IPS-18c (cell line): ENCODE data around the gene TNFRSF18.

ENCODE experiments used
- H3K4me3 ChIP-seq: 2 replicates; pipeline ENCODE4 v1.7.0; 2013; ENCODE audit warnings: low read depth, mild to moderate bottlenecking, low read length, moderate library complexity; ENCODE audit not compliant: insufficient read depth
- H3K9me3 ChIP-seq: one replicate; pipeline ENCODE4 v1.6.1; 2013; ENCODE audit warnings: mild to moderate bottlenecking, low read length, moderate library complexity; ENCODE audit not compliant: control insufficient read depth, insufficient read depth

The TNFRSF18 gene

DNA sequence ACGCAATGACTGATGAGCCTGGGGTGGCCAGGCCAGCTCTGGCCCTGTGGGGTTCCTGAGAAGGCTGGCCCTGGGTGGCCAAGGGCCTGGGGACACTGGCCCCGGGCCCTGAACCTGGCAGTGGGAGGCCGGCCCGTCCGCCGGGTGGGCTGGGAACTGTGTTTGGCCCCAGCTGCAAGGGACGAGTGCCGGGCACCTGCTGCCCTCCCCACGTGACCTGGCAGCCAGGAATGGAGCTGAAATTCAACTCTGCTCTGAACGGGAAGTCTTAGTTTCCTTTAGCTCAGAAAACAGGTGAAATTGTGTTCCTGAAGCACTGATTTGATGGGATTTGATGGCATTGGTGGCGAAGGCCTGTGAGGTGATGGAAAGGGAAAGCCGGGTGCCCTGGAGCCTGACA lies 40.9 kb downstream of the TNFRSF18 start:
- Histone ChIP-seq H3K9me3 (no peaks in the 10 kb centered on the region), H3K4me3 (no peak overlapping the region)

GRCh38 chr1:1164701-1165451 lies 41.5 kb downstream of the TNFRSF18 start:
- H3K4me3 ChIP-seq = no peak overlapping the region
- H3K9me3 ChIP-seq = no peaks in the 10 kb centered on the region

- Histone ChIP-seq H3K9me3 (no peaks in the 10 kb centered on the region), H3K4me3 (no peak overlapping the region)
Measured at GRCh38 chr1:1164361-1164700, 42.1 kb downstream of the TNFRSF18 start.

- H3K4me3 ChIP-seq = no peak overlapping the region
Measured at GRCh38 chr1:1163538-1164070, 42.8 kb downstream of the TNFRSF18 start.

GRCh38 chr1:1162597-1163537 lies 43.5 kb downstream of the TNFRSF18 start:
- no peaks in the 10 kb centered on the region for H3K9me3 ChIP-seq
- no peak overlapping the region for H3K4me3 ChIP-seq

More at GRCh38 chr1:1163538-1164070, 42.8 kb downstream of the TNFRSF18 start:
- no peaks in the 10 kb centered on the region for H3K9me3 ChIP-seq

DNA sequence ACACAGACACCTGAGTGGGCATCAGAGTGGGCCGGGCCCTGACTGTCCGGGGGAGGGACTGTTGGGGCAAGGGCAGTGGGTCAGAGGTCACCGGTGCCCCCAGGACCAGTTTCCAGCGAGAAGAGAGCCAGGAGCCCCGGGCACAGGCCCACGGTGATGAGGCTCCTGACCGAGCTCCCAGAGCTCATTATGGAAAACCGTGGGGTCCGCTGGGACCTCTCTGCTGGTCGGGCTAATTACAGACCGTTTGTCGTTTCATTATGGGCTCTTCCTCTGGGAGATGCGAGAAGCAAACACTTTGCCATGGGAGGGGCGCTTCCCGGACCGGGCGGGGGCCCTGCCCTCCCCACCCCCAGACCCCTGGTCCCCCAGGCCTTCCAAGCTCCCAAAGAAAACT lies 44.7 kb downstream of the TNFRSF18 start:
- no peak overlapping the region for H3K4me3 ChIP-seq
- no peaks in the 10 kb centered on the region for H3K9me3 ChIP-seq

DNA sequence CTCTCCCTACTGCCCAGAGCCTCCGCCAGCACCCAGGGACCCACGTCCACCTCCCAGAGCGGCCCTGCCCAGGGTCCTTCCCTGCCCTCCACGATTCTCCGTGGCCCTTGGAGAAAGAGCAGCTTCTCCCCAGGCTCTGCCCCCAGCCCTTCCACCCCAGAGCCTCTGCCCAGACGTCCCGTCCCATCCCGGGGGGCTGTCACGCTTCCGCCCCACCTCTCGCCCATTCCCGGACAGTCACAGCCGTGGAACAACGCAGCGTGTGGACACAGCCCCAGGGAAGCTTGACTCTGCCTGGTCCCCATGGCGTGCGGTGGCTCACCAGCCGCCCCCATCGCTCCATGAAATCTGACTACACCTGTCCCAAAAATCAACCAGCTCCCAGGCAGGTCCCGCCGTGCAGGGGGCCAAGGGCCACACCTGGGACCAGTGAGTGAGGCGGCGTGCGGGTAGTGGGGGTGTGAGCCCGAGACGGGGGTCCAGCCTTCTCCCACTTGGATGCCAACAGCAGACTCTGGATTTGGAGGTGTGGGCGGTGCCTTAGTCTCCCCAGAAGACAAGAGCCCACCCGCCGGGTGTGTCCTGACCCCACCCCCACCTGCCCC lies 45.2 kb downstream of the TNFRSF18 start:
- no peaks in the 10 kb centered on the region for H3K9me3 ChIP-seq

GRCh38 chr1:1160281-1160930 lies 46.0 kb downstream of the TNFRSF18 start:
- no peaks in the 10 kb centered on the region for H3K9me3 ChIP-seq
- no peak overlapping the region for H3K4me3 ChIP-seq

More for the DNA sequence above, 45.2 kb downstream of the TNFRSF18 start:
- H3K4me3 ChIP-seq = no peak overlapping the region

GRCh38 chr1:1157914-1158710 lies 48.3 kb downstream of the TNFRSF18 start:
- peak overlapping the region; percentile 47 for H3K4me3 ChIP-seq

GRCh38 chr1:1157426-1157913 lies 48.9 kb downstream of the TNFRSF18 start:
- Histone ChIP-seq H3K4me3 (peak overlapping the region; percentile 47), H3K9me3 (no peaks in the 10 kb centered on the region)

More at GRCh38 chr1:1157914-1158710, 48.3 kb downstream of the TNFRSF18 start:
- no peaks in the 10 kb centered on the region for H3K9me3 ChIP-seq

DNA sequence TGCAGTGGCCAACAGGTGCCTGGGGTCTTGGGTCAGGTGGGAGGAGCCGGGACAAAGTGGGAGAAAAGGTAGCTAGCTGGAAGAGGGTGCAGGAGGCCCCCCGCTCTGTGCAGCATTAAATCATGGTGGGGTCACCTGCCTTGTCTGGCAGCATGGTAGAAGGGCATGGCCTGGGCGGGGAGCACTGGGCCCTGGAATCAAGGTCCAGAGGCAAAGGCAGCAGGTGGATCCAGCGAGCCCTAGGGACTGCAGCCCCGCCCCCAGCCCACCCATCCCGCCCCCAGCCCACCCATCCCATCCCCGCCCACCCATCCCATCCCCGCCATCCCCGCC lies 49.4 kb downstream of the TNFRSF18 start:
- Histone ChIP-seq H3K4me3 (no peak overlapping the region), H3K9me3 (no peaks in the 10 kb centered on the region)

GRCh38 chr1:1156140-1157032 lies 50.0 kb downstream of the TNFRSF18 start:
- no peaks in the 10 kb centered on the region for H3K9me3 ChIP-seq
- H3K4me3 ChIP-seq = no peak overlapping the region

DNA sequence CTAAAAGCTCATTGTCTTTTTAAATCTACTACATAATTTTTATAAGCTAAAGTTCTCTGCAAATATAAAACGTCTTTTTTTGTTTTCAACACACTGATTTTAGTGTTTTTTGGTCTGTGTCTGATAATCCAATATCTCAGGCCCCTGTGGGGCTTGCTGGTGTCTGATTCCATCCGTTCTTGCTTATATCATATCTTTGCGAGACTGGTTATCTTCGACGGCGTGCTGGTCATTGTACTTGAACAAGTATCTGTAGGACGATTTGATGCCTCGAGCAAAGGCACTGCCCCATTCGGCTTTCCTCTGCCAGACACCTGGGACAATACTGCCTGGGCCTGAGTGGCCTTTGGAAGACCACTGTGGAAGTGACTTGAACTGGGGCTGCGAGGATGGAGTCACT lies 51.1 kb downstream of the TNFRSF18 start:
- H3K9me3 ChIP-seq = no peaks in the 10 kb centered on the region
- H3K4me3 ChIP-seq = no peak overlapping the region; the same call in 1 of the 2 replicates

DNA sequence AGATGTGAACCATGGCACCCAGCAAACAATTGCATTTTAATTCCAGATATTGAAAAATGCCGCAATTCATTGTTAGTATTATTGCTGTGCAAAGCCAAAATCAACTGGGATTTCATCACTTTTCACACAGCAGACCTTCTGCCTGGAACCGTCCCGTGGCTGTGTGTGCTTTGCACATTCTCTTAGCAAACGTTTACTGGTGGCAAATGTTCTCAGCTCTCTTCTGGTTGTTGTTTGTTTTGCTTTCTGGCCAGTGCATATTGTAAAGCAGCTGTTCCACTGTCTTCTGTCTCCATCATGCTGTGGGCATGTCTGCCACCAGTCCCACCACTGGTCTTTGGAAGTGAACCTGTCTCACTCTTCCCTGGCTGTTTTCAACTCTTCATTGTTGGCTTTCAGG lies 52.5 kb downstream of the TNFRSF18 start:
- H3K4me3 ChIP-seq = no peak overlapping the region
- no peaks in the 10 kb centered on the region for H3K9me3 ChIP-seq
